GM19438 (cell line): ENCODE measurements around the gene SNX15.
A peak's percentile ranks its signal among the peaks of the same experiment; 100 is the strongest.
"Not testable (repeated sequence)": the region's sequence is repeated elsewhere in the genome, so short reads cannot be mapped to it uniquely, and the experiment has no call there.

Experiments
- ATAC-seq: cut with Tn5 transposase; IDR thresholded peaks from one replicate; pipeline ENCODE4 v1.9.1; 2021; ENCODE audit warnings: low read depth; ENCODE audit not compliant: unreplicated experiment

The SNX15 gene

GRCh38 chr11:65014726-65015227 is 12.5 kb upstream of the SNX15 start:
- no peak for ATAC-seq

- ATAC-seq: no peak
Observed at GRCh38 chr11:65016705-65017104, 10.5 kb upstream of the SNX15 start.

GRCh38 chr11:65017937-65018336 is 9.3 kb upstream of the SNX15 start:
- no peak for ATAC-seq

GRCh38 chr11:65019824-65020223 is 7.4 kb upstream of the SNX15 start:
- ATAC-seq: no peak

GRCh38 chr11:65021003-65021402 is 6.2 kb upstream of the SNX15 start:
- no peak for ATAC-seq

- ATAC-seq: no peak
Observed at GRCh38 chr11:65021509-65021908, 5.7 kb upstream of the SNX15 start.

- ATAC-seq: not testable (repeated sequence)
Observed at GRCh38 chr11:65023502-65023901, 3.7 kb upstream of the SNX15 start.

GRCh38 chr11:65026810-65027209 is 429 bp upstream of the SNX15 start:
- no peak for ATAC-seq

- no peak for ATAC-seq
Observed at GRCh38 chr11:65032216-65032615, 5.0 kb downstream of the SNX15 start.

GRCh38 chr11:65034423-65034822 is 7.2 kb downstream of the SNX15 start:
- ATAC-seq: no peak

GRCh38 chr11:65035579-65035978 is 8.3 kb downstream of the SNX15 start:
- no peak for ATAC-seq

- ATAC-seq: no peak
Observed at GRCh38 chr11:65036931-65037330, 9.7 kb downstream of the SNX15 start.

GRCh38 chr11:65040520-65040846 is 13.2 kb downstream of the SNX15 start:
- ATAC-seq: no peak

- ATAC-seq: peak; percentile 89
Observed at GRCh38 chr11:65040847-65041622, 13.8 kb downstream of the SNX15 start, which contains the start of gene SAC3D1. TSS of gene SAC3D1 (plus strand) at chr11:65041210. CDS start at chr11:65041293, 83 bp downstream.

- no peak for ATAC-seq
Observed at GRCh38 chr11:65042891-65043290, 15.7 kb downstream of the SNX15 start.

- no peak for ATAC-seq
Observed at GRCh38 chr11:65043881-65044501, 16.8 kb downstream of the SNX15 start.

- ATAC-seq: no peak
Observed at GRCh38 chr11:65045061-65045460, 17.8 kb downstream of the SNX15 start.

GRCh38 chr11:65045728-65046127 is 18.5 kb downstream of the SNX15 start:
- no peak for ATAC-seq

GRCh38 chr11:65047581-65048422 is 20.6 kb downstream of the SNX15 start:
- no peak for ATAC-seq

- no peak for ATAC-seq
Observed at GRCh38 chr11:65051398-65051858, 24.2 kb downstream of the SNX15 start.
